DND-41 (cell line): Measurements from ENCODE around the gene DGKG.

Source experiments
- CTCF ChIP-seq: IDR thresholded peaks from 2 replicates; pipeline ENCODE4 v1.5.1; 2012; ENCODE audit warnings: borderline replicate concordance, low read length, moderate library complexity, mild to moderate bottlenecking; ENCODE audit not compliant: poor library complexity, severe bottlenecking; ENCODE audit errors: extremely low read depth
- EZH2 ChIP-seq: IDR thresholded peaks from 3 replicates; pipeline ENCODE4 v1.6.1; 2012; ENCODE audit warnings: borderline replicate concordance, low read depth, mild to moderate bottlenecking, moderate library complexity, low read length, inconsistent platforms; ENCODE audit not compliant: severe bottlenecking

- no peak for TF ChIP-seq CTCF
- TF ChIP-seq EZH2 = no peak
Observed at GRCh38 chr3:186124592-186124991, 237.4 kb downstream of the DGKG start.
